GM12878 (cell line): Measurements from ENCODE around the gene SCRN3. TPM values are rescaled to one million over a fixed set of nuclear protein-coding genes. Genes with fewer than 3 reads are reported as not detected.

Experiments
- ATAC-seq: fragments of 200-7000 bp; cut with Tn5 transposase; 3 replicates; pipeline ENCODE4 v1.9.1; 2020; ENCODE audit warnings: mild to moderate bottlenecking, moderate library complexity
- BruUV-seq: library from RNA; stranded (reverse); fragments of 400-500 nt; replicated peaks from 2 replicates; lab custom pipeline; 2021; lab: Mats Ljungman, UMichigan
- CTCF ChIA-PET: fragments of 300-600 bp; sonication (Branson Sonifier 250); formaldehyde crosslinking; extraction: SDS; loops from one replicate; lab custom pipeline; 2021; ENCODE audit warnings: inconsistent platforms; lab: Yijun Ruan, JAX
- POLR2A ChIA-PET: fragments of 350-600 bp; formaldehyde crosslinking; extraction: SDS; loops from one replicate; lab custom pipeline; 2021; ENCODE audit warnings: inconsistent platforms; lab: Charles Lee
- RAD21 ChIA-PET: fragments of 300-600 bp; sonication (Branson Sonifier 250); formaldehyde crosslinking; loops from one replicate; lab custom pipeline; 2023; ENCODE audit warnings: antibody characterized with exemption; ENCODE audit not compliant: unreplicated experiment; lab: Charles Lee
- SMC1A ChIA-PET: fragments of 300-600 bp; sonication (Branson Sonifier 250); formaldehyde crosslinking; loops from one replicate; lab custom pipeline; 2023; ENCODE audit not compliant: unreplicated experiment, uncharacterized antibody; lab: Charles Lee
- DNase-seq: peaks from one replicate; pipeline ENCODE4 v3.0.0-alpha.2; 2011; ENCODE audit warnings: low read depth, low spot score
- FAIRE-seq: peaks from 3 replicates; lab custom pipeline; 2011; peaks lifted over from hg19 to GRCh38; lab: Jason Lieb, UNC
- H2AFZ ChIP-seq: 2 replicates; pipeline ENCODE4 v1.6.0; 2011; ENCODE audit warnings: low read depth, low read length, control low read depth; ENCODE audit not compliant: control insufficient read depth
- H3K27ac ChIP-seq: 2 replicates; pipeline ENCODE4 v1.5.1; 2011; ENCODE audit warnings: control low read depth; ENCODE audit not compliant: control insufficient read depth, insufficient read depth
- H3K27me3 ChIP-seq, 2 experiments: replicated peaks in 1 of 2; 2 replicates each; pipeline versions ENCODE4 v1.6.0 to v1.6.1; 2011; ENCODE audit warnings: low read length in 1 of 2; ENCODE audit not compliant: control insufficient read depth in 2 of 2, insufficient read depth in 2 of 2
- H3K36me3 ChIP-seq, 2 experiments: 2 replicates each; pipeline ENCODE4 v1.5.1; 2011; ENCODE audit warnings: low read length in 1 of 2; ENCODE audit not compliant: control insufficient read depth in 2 of 2, insufficient read depth in 2 of 2
- H3K4me1 ChIP-seq: 2 replicates; pipeline ENCODE4 v1.6.1; 2011; ENCODE audit warnings: mild to moderate bottlenecking, low read length, moderate library complexity, mixed read lengths; ENCODE audit not compliant: control insufficient read depth, insufficient read depth
- H3K4me2 ChIP-seq: 2 replicates; pipeline ENCODE4 v1.6.0; 2011; ENCODE audit warnings: control low read depth; ENCODE audit not compliant: control insufficient read depth, insufficient read depth
- H3K4me3 ChIP-seq: fragments of 200-600 bp; sonication (generic); 2 replicates; pipeline ENCODE4 v1.5.1; 2016
- H3K79me2 ChIP-seq: 2 replicates; pipeline ENCODE4 v1.6.0; 2011; ENCODE audit warnings: low read length; ENCODE audit not compliant: control insufficient read depth, insufficient read depth
- H3K9ac ChIP-seq: 2 replicates; pipeline ENCODE4 v1.8.0; 2011; ENCODE audit warnings: low read length, control low read depth, mixed read lengths; ENCODE audit not compliant: control insufficient read depth, insufficient read depth
- H3K9me3 ChIP-seq: replicated peaks from 3 replicates; pipeline ENCODE4 v1.5.1; 2011; ENCODE audit warnings: mild to moderate bottlenecking, low read length; ENCODE audit not compliant: control insufficient read depth, insufficient read depth
- H4K20me1 ChIP-seq: 2 replicates; pipeline ENCODE4 v1.6.0; 2011; ENCODE audit not compliant: control insufficient read depth, insufficient read depth
- ASH2L ChIP-seq: fragments of 300-600, 200-600 bp; sonication (generic); IDR thresholded peaks from 2 replicates; pipeline ENCODE4 v1.6.1; 2017; ENCODE audit warnings: low read depth, mild to moderate bottlenecking, borderline replicate concordance
- BCLAF1 ChIP-seq: fragments of 450-650 bp; IDR thresholded peaks from 2 replicates; pipeline ENCODE4 v1.6.1; 2017; ENCODE audit warnings: antibody characterized with exemption, mild to moderate bottlenecking, moderate library complexity
- CHD2 ChIP-seq: IDR thresholded peaks from 2 replicates; pipeline ENCODE4 v1.6.1; 2011; ENCODE audit warnings: low read depth, low read length, improper control_type of control experiment, borderline replicate concordance
- CHD4 ChIP-seq: fragments of 200-600 bp; sonication (generic); IDR thresholded peaks from 2 replicates; pipeline ENCODE4 v1.6.1; 2016; ENCODE audit warnings: mild to moderate bottlenecking
- FOXK2 ChIP-seq: fragments of 450-650 bp; IDR thresholded peaks from 2 replicates; pipeline ENCODE4 v1.6.1; 2017; ENCODE audit warnings: mild to moderate bottlenecking, moderate library complexity
- HCFC1 ChIP-seq: fragments of 150-350 bp; IDR thresholded peaks from 2 replicates; pipeline ENCODE4 v1.6.1; 2014; ENCODE audit warnings: low read length
- KLF5 ChIP-seq: fragments of 450-650 bp; IDR thresholded peaks from 2 replicates; pipeline ENCODE4 v1.6.1; 2014; ENCODE audit warnings: mild to moderate bottlenecking; ENCODE audit not compliant: partially characterized antibody
- POU2F2 ChIP-seq: IDR thresholded peaks from 3 replicates; pipeline ENCODE4 v1.6.1; 2011; ENCODE audit warnings: low read depth, mild to moderate bottlenecking, low read length, borderline replicate concordance
- TARDBP ChIP-seq: IDR thresholded peaks from 2 replicates; pipeline ENCODE4 v1.6.1; 2016; ENCODE audit warnings: borderline replicate concordance
- ZNF217 ChIP-seq: fragments of 450-650 bp; IDR thresholded peaks from 2 replicates; pipeline ENCODE4 v1.6.1; 2017; ENCODE audit warnings: antibody characterized with exemption, mild to moderate bottlenecking
- whole genome bisulfite sequencing: methylation state at CpG from one replicate; pipeline ENCODE4 v1.1.6; 2016; ENCODE audit warnings: low lambda C conversion rate; ENCODE audit not compliant: insufficient replicate concordance, insufficient coverage; ENCODE audit errors: missing lambda C conversion rate; 5-methylcytosine and 5-hydroxymethylcytosine counted together
- in situ Hi-C: fragments of 300-500 bp; cut with MboI; formaldehyde crosslinking; loops from 9 replicates; pipeline ENCODE4 v1.14.3; 2018; ENCODE audit warnings: mixed read lengths
- intact Hi-C: fragments of 100-400 bp; cut with micrococcal nuclease; formaldehyde crosslinking; loops from one replicate; pipeline ENCODE4 v1.14.2; 2022; ENCODE audit not compliant: unreplicated experiment
- polyA plus RNA-seq, 11 experiments: library from polyadenylated mRNA; depleted of rRNA in 4 of 11; unstranded in 6 of 11; stranded (reverse) in 5 of 11; fragments of >200 nt; fragmentation: Nextera tagmentation in 4 of 11; fragmentation: Illumina TruSeq in 1 of 11; extraction: Ambion mirVana in 4 of 11; extraction: Trizol in 1 of 11; gene quantifications; 1 replicate in 1 of 11; 2 replicates in 10 of 11; pipeline versions ENCODE4 v1.2.1 to v1.2.3, GENCODE V29; 2011 to 2016; ENCODE audit warnings: inconsistent platforms in 2 of 11, missing spikeins in 2 of 11, low read depth in 1 of 11
- total RNA-seq, 4 experiments: library from RNA; depleted of rRNA in 3 of 4; stranded (reverse); fragments of >200 nt in 3 of 4; fragmentation: Illumina TruSeq in 1 of 4; extraction: Trizol in 1 of 4; gene quantifications; 2 replicates each; pipeline versions ENCODE4 v1.2.1 to v1.2.3, GENCODE V29; 2013 to 2021
- TF ChIP-seq, protein P1 (sequence below): fragments of 450-650 bp; IDR thresholded peaks from 2 replicates; pipeline ENCODE4 v1.6.1; 2016; ENCODE audit warnings: mild to moderate bottlenecking
- TF ChIP-seq, protein P2 (sequence below): fragments of 450-650 bp; IDR thresholded peaks from 2 replicates; pipeline ENCODE4 v1.6.1; 2016; ENCODE audit warnings: mild to moderate bottlenecking, moderate library complexity, borderline replicate concordance

SCRN3 gene
- total and polyA plus RNA-seq, 10 of the 15 experiments (the other 5 are each of a cell fraction or from before 2014, with no cell fraction given) = 5.7 to 16.0 (median 13.0) TPM

GRCh38 chr2:174465327-174465726, 69.8 kb downstream of the SCRN3 start:
- no peaks in the 10 kb centered on the region for H3K36me3 ChIP-seq
- TF ChIP-seq BCLAF1 (no peak), KLF5 (no peak), ASH2L (no peak), CHD4 (no peak), CHD2 (no peak), ZNF217 (no peak), HCFC1 (no peak), TARDBP (no peak), FOXK2 (no peak), POU2F2 (no peak)
- TF ChIP-seq, protein P1, sequence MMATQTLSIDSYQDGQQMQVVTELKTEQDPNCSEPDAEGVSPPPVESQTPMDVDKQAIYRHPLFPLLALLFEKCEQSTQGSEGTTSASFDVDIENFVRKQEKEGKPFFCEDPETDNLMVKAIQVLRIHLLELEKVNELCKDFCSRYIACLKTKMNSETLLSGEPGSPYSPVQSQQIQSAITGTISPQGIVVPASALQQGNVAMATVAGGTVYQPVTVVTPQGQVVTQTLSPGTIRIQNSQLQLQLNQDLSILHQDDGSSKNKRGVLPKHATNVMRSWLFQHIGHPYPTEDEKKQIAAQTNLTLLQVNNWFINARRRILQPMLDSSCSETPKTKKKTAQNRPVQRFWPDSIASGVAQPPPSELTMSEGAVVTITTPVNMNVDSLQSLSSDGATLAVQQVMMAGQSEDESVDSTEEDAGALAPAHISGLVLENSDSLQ = no peak
- TF ChIP-seq, protein P2, sequence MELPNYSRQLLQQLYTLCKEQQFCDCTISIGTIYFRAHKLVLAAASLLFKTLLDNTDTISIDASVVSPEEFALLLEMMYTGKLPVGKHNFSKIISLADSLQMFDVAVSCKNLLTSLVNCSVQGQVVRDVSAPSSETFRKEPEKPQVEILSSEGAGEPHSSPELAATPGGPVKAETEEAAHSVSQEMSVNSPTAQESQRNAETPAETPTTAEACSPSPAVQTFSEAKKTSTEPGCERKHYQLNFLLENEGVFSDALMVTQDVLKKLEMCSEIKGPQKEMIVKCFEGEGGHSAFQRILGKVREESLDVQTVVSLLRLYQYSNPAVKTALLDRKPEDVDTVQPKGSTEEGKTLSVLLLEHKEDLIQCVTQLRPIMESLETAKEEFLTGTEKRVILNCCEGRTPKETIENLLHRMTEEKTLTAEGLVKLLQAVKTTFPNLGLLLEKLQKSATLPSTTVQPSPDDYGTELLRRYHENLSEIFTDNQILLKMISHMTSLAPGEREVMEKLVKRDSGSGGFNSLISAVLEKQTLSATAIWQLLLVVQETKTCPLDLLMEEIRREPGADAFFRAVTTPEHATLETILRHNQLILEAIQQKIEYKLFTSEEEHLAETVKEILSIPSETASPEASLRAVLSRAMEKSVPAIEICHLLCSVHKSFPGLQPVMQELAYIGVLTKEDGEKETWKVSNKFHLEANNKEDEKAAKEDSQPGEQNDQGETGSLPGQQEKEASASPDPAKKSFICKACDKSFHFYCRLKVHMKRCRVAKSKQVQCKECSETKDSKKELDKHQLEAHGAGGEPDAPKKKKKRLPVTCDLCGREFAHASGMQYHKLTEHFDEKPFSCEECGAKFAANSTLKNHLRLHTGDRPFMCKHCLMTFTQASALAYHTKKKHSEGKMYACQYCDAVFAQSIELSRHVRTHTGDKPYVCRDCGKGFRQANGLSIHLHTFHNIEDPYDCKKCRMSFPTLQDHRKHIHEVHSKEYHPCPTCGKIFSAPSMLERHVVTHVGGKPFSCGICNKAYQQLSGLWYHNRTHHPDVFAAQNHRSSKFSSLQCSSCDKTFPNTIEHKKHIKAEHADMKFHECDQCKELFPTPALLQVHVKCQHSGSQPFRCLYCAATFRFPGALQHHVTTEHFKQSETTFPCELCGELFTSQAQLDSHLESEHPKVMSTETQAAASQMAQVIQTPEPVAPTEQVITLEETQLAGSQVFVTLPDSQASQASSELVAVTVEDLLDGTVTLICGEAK = no peak
- in situ Hi-C loops (no loop called here), intact Hi-C loops (no loop called here)
- H3K9ac ChIP-seq = no peak overlapping the region
- POLR2A ChIA-PET = no interaction called here
- WGBS = 100% methylated on average over 4 of the region's 4 CpGs
- no TSS peak for BruUV-seq
- CTCF ChIA-PET = interaction anchor here (0.7 to 2.1 kb wide), 9 partner anchors 53 to 236 kb away, joined by 3 to 13 read pairs (median 3); no protein-coding TSS in a partner anchor
- ATAC-seq (no peak), FAIRE-seq (no peak), DNase-seq (no peak)
- SMC1A ChIA-PET = interaction anchor here (0.8 to 1.7 kb wide), 8 partner anchors 15 to 82 kb away, joined by 3 to 6 read pairs (median 4); partner anchors contain the start of gene GPR155
- H3K27ac ChIP-seq = no peak overlapping the region
- no peak overlapping the region for H3K4me3 ChIP-seq
- no peaks in the 10 kb centered on the region for H3K27me3 ChIP-seq
- H3K79me2 ChIP-seq = no peaks in the 10 kb centered on the region
- RAD21 ChIA-PET = interaction anchor here (0.9 to 1.4 kb wide), 5 partner anchors 21 to 221 kb away, joined by 3 to 7 read pairs (median 4); partner anchors contain the start of gene GPR155
- no peak overlapping the region for H3K4me2 ChIP-seq
- H3K9me3 ChIP-seq = no peaks in the 10 kb centered on the region
- H4K20me1 ChIP-seq = no peaks in the 10 kb centered on the region
- H3K4me1 ChIP-seq = no peaks in the 10 kb centered on the region
- no peak overlapping the region for H2AFZ ChIP-seq
